Activated CD8-positive, alpha-beta memory T cell treated with anti-CD3 and anti-CD28 coated beads, Interleukin-2, amount 10 ng/mL, durations not matched to agents 7 days and 5 days (primary cell): Measurements from ENCODE around the gene ZBTB17. TPM values are rescaled to one million over a fixed set of nuclear protein-coding genes. Genes with fewer than 3 reads are reported as not detected.
A peak's percentile ranks its signal among the peaks of the same experiment; 100 is the strongest.

Source experiments
- ATAC-seq: fragments of 150-1000 bp; cut with Tn5 transposase; one replicate; pipeline ENCODE4 v1.10.0; 2021; ENCODE audit warnings: moderate library complexity
- CTCF ChIA-PET: fragments of 350-600 bp; sonication (Branson Sonifier 250); formaldehyde crosslinking; loops from one replicate; lab custom pipeline; 2021; ENCODE audit warnings: antibody characterized with exemption; lab: Charles Lee
- DNase-seq: peaks from one replicate; pipeline ENCODE4 v3.0.0-alpha.2; 2020
- H3K27ac Mint-ChIP-seq: one replicate; pipeline ENCODE4 v1.8.0; 2021; ENCODE audit warnings: mild to moderate bottlenecking, mixed read lengths
- H3K27me3 Mint-ChIP-seq: one replicate; pipeline ENCODE4 v1.8.0; 2021; ENCODE audit warnings: mixed read lengths
- H3K36me3 Mint-ChIP-seq: one replicate; pipeline ENCODE4 v1.8.0; 2021; ENCODE audit warnings: mild to moderate bottlenecking, mixed read lengths
- H3K4me1 Mint-ChIP-seq: one replicate; pipeline ENCODE4 v1.8.0; 2021; ENCODE audit warnings: mixed read lengths
- H3K4me3 Mint-ChIP-seq: one replicate; pipeline ENCODE4 v1.8.0; 2021; ENCODE audit warnings: mild to moderate bottlenecking, moderate library complexity, mixed read lengths
- H3K9me3 Mint-ChIP-seq: one replicate; pipeline ENCODE4 v1.8.0; 2022; ENCODE audit warnings: low read depth, mixed read lengths
- total RNA-seq, 2 experiments: library from RNA; stranded (reverse); gene quantifications; one replicate each; pipeline ENCODE4 v1.2.3, GENCODE V29; 2021

The ZBTB17 gene
- total RNA-seq, 2 experiments from 2014 or later: 55.8 to 68.8 TPM

GRCh38 chr1:15951341-15952153 is 24.4 kb downstream of the ZBTB17 start:
- DNase-seq (peak; percentile 69), ATAC-seq (peak; percentile 5)
- Mint-ChIP-seq H3K4me3 (no peak overlapping the region), H3K36me3 (peaks cover 21% of the 10 kb centered on the region), H3K27me3 (no peaks in the 10 kb centered on the region), H3K9me3 (no peaks in the 10 kb centered on the region), H3K4me1 (peaks cover 81% of the 10 kb centered on the region), H3K27ac (peak overlapping the region; percentile 92)
- CTCF ChIA-PET: interaction anchor here (0.6 to 1.7 kb wide), 7 partner anchors 8 to 136 kb away, joined by 3 to 6 read pairs (median 4); partner anchors contain the start of gene ZBTB17

- DNase-seq (peak; percentile 81), ATAC-seq (peak; percentile 24)
- CTCF ChIA-PET: interaction anchor here (0.5 to 2.1 kb wide), 10 partner anchors 9 to 754 kb away, joined by 3 to 13 read pairs (median 4); partner anchors contain the start of gene ZBTB17
- no peaks in the 10 kb centered on the region for H3K9me3 Mint-ChIP-seq
- H3K27me3 Mint-ChIP-seq: no peaks in the 10 kb centered on the region
- H3K27ac Mint-ChIP-seq: peak overlapping the region; percentile 92
- peak overlapping the region; percentile 60 for H3K4me3 Mint-ChIP-seq
- H3K36me3 Mint-ChIP-seq: peaks cover 26% of the 10 kb centered on the region
- peaks cover 78% of the 10 kb centered on the region for H3K4me1 Mint-ChIP-seq
These were observed 25.1 kb downstream of the ZBTB17 start for GRCh38 chr1:15950763-15951295.

- peak; percentile 58 for DNase-seq
- Mint-ChIP-seq H3K27me3 (no peaks in the 10 kb centered on the region), H3K36me3 (peaks cover 26% of the 10 kb centered on the region), H3K4me3 (peak overlapping the region; percentile 60), H3K4me1 (peaks cover 76% of the 10 kb centered on the region), H3K9me3 (no peaks in the 10 kb centered on the region), H3K27ac (peak overlapping the region; percentile 92)
- CTCF ChIA-PET: interaction anchor here (0.5 to 2.1 kb wide), 8 partner anchors 9 to 755 kb away, joined by 3 to 13 read pairs (median 4); partner anchors contain the start of gene ZBTB17
- ATAC-seq: no peak
These were observed 25.6 kb downstream of the ZBTB17 start for GRCh38 chr1:15950302-15950701.

- Mint-ChIP-seq H3K4me1 (peaks cover 74% of the 10 kb centered on the region), H3K9me3 (no peaks in the 10 kb centered on the region), H3K36me3 (peaks cover 26% of the 10 kb centered on the region), H3K27ac (peak overlapping the region; percentile 92), H3K4me3 (peak overlapping the region; percentile 60), H3K27me3 (no peaks in the 10 kb centered on the region)
- ATAC-seq (peak; percentile 93), DNase-seq (peak; percentile 97)
- CTCF ChIA-PET: interaction anchor here (0.5 to 2.1 kb wide), 9 partner anchors 10 to 755 kb away, joined by 3 to 13 read pairs (median 4); partner anchors contain the start of gene ZBTB17
These were observed 26.3 kb downstream of the ZBTB17 start for GRCh38 chr1:15949453-15950245.

GRCh38 chr1:15948595-15949452 is 27.1 kb downstream of the ZBTB17 start:
- Mint-ChIP-seq H3K4me3 (peak overlapping the region; percentile 60), H3K4me1 (peaks cover 69% of the 10 kb centered on the region), H3K27ac (peak overlapping the region; percentile 92), H3K9me3 (no peaks in the 10 kb centered on the region), H3K27me3 (no peaks in the 10 kb centered on the region), H3K36me3 (peaks cover 24% of the 10 kb centered on the region)
- DNase-seq (no peak), ATAC-seq (peak; percentile 5)
- CTCF ChIA-PET: interaction anchor here (1.0 to 2.1 kb wide), 3 partner anchors 12 to 133 kb away, joined by 3 to 13 read pairs (median 4); no protein-coding TSS in a partner anchor

GRCh38 chr1:15948091-15948591 is 27.8 kb downstream of the ZBTB17 start:
- no peaks in the 10 kb centered on the region for H3K27me3 Mint-ChIP-seq

GRCh38 chr1:15947382-15948090 is 28.4 kb downstream of the ZBTB17 start:
- Mint-ChIP-seq H3K4me3 (no peak overlapping the region), H3K4me1 (peaks cover 58% of the 10 kb centered on the region), H3K9me3 (no peaks in the 10 kb centered on the region), H3K36me3 (peaks cover 21% of the 10 kb centered on the region), H3K27me3 (no peaks in the 10 kb centered on the region), H3K27ac (peak overlapping the region; percentile 53)
- CTCF ChIA-PET: interaction anchor here (1.0 kb wide), 1 partner anchor 53 kb away, joined by 3 read pairs; no protein-coding TSS in a partner anchor
- no peak for ATAC-seq
- DNase-seq: no peak

More at GRCh38 chr1:15948091-15948591, 27.8 kb downstream of the ZBTB17 start:
- H3K4me1 Mint-ChIP-seq: peaks cover 62% of the 10 kb centered on the region
- CTCF ChIA-PET: interaction anchor here (1.0 kb wide), 1 partner anchor 53 kb away, joined by 3 read pairs; no protein-coding TSS in a partner anchor
- ATAC-seq (no peak), DNase-seq (no peak)
- no peaks in the 10 kb centered on the region for H3K9me3 Mint-ChIP-seq
- H3K4me3 Mint-ChIP-seq: no peak overlapping the region
- peaks cover 24% of the 10 kb centered on the region for H3K36me3 Mint-ChIP-seq
- peak overlapping the region; percentile 92 for H3K27ac Mint-ChIP-seq

GRCh38 chr1:15946571-15947381 is 29.1 kb downstream of the ZBTB17 start:
- Mint-ChIP-seq H3K36me3 (peaks cover 23% of the 10 kb centered on the region), H3K9me3 (no peaks in the 10 kb centered on the region), H3K4me1 (peaks cover 51% of the 10 kb centered on the region), H3K27me3 (no peaks in the 10 kb centered on the region), H3K27ac (peak overlapping the region; percentile 60), H3K4me3 (no peak overlapping the region)
- ATAC-seq: no peak
- CTCF ChIA-PET: interaction anchor here (1.3 kb wide), 1 partner anchor 131 kb away, joined by 3 read pairs; no protein-coding TSS in a partner anchor
- DNase-seq: no peak

GRCh38 chr1:15945832-15946448 is 30.0 kb downstream of the ZBTB17 start:
- no peak for ATAC-seq
- Mint-ChIP-seq H3K36me3 (peaks cover 23% of the 10 kb centered on the region), H3K4me3 (no peak overlapping the region), H3K27ac (no peak overlapping the region), H3K4me1 (peaks cover 42% of the 10 kb centered on the region), H3K27me3 (no peaks in the 10 kb centered on the region), H3K9me3 (no peaks in the 10 kb centered on the region)
- CTCF ChIA-PET: interaction anchor here (1.3 kb wide), 1 partner anchor 130 kb away, joined by 3 read pairs; no protein-coding TSS in a partner anchor
- DNase-seq: no peak

- no peaks in the 10 kb centered on the region for H3K9me3 Mint-ChIP-seq
- no peak overlapping the region for H3K27ac Mint-ChIP-seq
- peaks cover 35% of the 10 kb centered on the region for H3K4me1 Mint-ChIP-seq
- no peaks in the 10 kb centered on the region for H3K27me3 Mint-ChIP-seq
- no peak overlapping the region for H3K4me3 Mint-ChIP-seq
- DNase-seq (no peak), ATAC-seq (no peak)
- peaks cover 26% of the 10 kb centered on the region for H3K36me3 Mint-ChIP-seq
- CTCF ChIA-PET: interaction anchor here (1.3 kb wide), 1 partner anchor 129 kb away, joined by 3 read pairs; no protein-coding TSS in a partner anchor
These were observed 30.7 kb downstream of the ZBTB17 start for GRCh38 chr1:15945011-15945831.
